Astrocyte (in vitro differentiated cells and primary cell): Measurements from ENCODE around the gene MYOCD.

Source experiments
- CTCF ChIP-seq: IDR thresholded peaks from 2 replicates; pipeline ENCODE4 v1.5.1; 2011; ENCODE audit warnings: low read depth, mild to moderate bottlenecking, inconsistent platforms, low read length, moderate library complexity; ENCODE audit not compliant: insufficient read depth
- EZH2 ChIP-seq: IDR thresholded peaks from 2 replicates; pipeline ENCODE4 v1.6.1; 2012; ENCODE audit warnings: mild to moderate bottlenecking, low read length, inconsistent platforms; ENCODE audit not compliant: insufficient read depth

- TF ChIP-seq CTCF (no peak), EZH2 (no peak)
Observed at GRCh38 chr17:12666718-12667117, 1.0 kb downstream of the MYOCD start.
